ENCODE results near the gene BCKDHA. TPM values are rescaled to one million over a fixed set of nuclear protein-coding genes. Genes with fewer than 3 reads are reported as not detected.

The BCKDHA gene
- total RNA-seq, 2 experiments from 2014 or later, result 16.8 to 66.4 TPM

DNA sequence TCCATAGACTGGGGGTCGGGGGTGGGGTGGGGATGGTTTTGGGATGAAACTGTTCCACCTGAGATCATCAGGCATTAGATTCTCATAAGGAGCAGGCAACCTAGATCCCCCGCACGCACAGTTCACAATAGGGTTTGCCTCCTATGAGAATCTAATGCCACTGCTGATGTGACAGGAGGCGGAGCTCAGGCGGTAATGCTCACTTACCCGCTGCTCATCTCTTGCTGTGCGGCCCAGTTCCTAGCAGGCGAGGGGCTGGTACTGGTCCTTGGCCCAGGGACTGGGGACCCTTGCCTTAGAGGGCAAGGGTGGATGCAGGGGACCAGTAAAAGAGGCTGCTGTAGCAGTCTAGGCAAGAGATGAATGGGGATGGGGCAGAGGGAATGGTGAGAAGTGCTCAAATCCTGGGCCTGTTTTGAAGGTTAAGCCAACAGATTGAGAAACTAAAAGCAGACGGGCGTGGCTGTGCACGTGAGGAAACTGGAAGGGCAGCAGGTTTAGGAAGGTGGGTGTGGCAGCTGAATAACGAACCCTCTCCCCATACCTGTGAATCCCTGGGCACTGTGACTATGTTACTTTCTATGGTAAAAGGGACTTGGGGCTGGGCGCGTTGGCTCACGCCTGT is 43.8 kb downstream of the BCKDHA start:
- no peak for DNase-seq (ENCODE audit: low spot score)

DNA sequence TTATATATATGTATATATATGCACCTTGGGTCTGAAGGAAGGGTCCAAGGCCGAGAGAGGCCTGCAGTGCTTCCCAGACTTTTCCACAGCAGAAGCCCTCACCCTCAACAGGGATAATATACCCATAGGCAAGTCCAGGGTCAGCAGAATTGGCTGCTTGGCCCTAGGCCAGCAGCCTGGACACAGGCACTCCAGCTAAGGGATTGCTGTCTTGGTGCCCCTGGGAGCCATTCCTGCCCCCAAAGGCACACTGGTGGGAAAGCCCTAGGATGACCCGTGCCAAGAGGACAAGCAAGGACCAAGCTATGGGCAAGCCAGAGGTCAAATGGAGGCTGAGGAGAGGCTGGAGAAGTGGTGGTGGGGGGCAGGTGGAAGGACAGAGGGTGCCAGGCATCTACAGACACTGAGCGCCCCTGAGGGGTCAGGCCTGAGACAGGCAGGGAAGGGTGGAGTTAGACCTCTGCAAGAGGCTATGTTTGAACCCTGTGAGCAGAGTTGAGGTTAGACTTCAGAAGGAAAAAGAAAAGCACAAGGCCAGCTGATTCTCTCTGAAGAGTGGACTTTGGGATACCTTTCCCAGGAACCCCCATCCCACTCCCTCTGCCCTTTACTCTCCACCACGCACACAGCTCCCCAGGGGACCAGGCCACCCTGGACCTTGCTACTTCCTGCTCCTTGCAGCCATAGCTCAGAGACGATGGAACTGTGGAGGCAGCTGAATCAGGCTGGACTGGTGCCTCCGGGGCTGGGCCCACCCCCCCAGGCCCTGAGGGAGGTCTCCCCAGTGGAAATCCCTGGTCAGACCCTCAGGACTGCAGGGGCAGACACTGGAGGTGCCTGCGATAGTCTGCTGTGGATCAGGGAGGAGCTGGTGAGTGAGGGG is 45.1 kb downstream of the BCKDHA start, which contains the start of gene ERICH4:
Gene ERICH4 (plus strand): TSS at position 684 of the 883 bp plus-strand sequence. CDS start 14 bp downstream, at position 698.
- H3K36me3 ChIP-seq (ENCODE audit: insufficient read depth, low read length), result peaks cover 5% of the 10 kb centered on the region; the same call in 1 of the 2 replicates
- H4K20me1 ChIP-seq (ENCODE audit: insufficient read depth, low read length), result no peaks in the 10 kb centered on the region
- DNase-seq (ENCODE audit: low spot score), result no peak
- POLR2A ChIA-PET, result no interaction called here
- CTCF ChIA-PET (ENCODE audit: unreplicated experiment), result interaction anchor here (0.6 kb wide), 1 partner anchor 1519 kb away, joined by 3 read pairs; no protein-coding TSS in a partner anchor
- H2AFZ ChIP-seq (ENCODE audit: low read length), result peak within 1 kb of the TSS; percentile 40; the same call in 1 of the 2 replicates
- no peaks in the 10 kb centered on the region for H3K9me3 ChIP-seq (ENCODE audit: low read length)
- peaks cover 16% of the 10 kb centered on the region; the same call in 1 of the 2 replicates for H3K79me2 ChIP-seq (ENCODE audit: insufficient read depth, low read depth, low read length)
- H3K4me1 ChIP-seq (ENCODE audit: insufficient read depth, low read length, poor library complexity, severe bottlenecking), result peaks cover 26% of the 10 kb centered on the region
- no TSS peak for BruUV-seq (replicated peaks)
- no peak within 1 kb of the TSS for H3K4me3 ChIP-seq (ENCODE audit: low read depth, low read length, poor library complexity, severe bottlenecking)
- TF ChIP-seq EZH2phosphoT487 (IDR thresholded peaks at IDR 0.05; ENCODE audit: borderline replicate concordance, low read depth, low read length), result no peak
- TF ChIP-seq, protein P1, sequence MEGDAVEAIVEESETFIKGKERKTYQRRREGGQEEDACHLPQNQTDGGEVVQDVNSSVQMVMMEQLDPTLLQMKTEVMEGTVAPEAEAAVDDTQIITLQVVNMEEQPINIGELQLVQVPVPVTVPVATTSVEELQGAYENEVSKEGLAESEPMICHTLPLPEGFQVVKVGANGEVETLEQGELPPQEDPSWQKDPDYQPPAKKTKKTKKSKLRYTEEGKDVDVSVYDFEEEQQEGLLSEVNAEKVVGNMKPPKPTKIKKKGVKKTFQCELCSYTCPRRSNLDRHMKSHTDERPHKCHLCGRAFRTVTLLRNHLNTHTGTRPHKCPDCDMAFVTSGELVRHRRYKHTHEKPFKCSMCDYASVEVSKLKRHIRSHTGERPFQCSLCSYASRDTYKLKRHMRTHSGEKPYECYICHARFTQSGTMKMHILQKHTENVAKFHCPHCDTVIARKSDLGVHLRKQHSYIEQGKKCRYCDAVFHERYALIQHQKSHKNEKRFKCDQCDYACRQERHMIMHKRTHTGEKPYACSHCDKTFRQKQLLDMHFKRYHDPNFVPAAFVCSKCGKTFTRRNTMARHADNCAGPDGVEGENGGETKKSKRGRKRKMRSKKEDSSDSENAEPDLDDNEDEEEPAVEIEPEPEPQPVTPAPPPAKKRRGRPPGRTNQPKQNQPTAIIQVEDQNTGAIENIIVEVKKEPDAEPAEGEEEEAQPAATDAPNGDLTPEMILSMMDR (conservative IDR thresholded peaks at IDR 0.05; ENCODE audit: low read length), result no peak
- intact Hi-C loops (cut with micrococcal nuclease; ENCODE audit: unreplicated experiment), result loop anchor here (5.0 kb wide), 1 partner anchor 180 kb away; the partner anchor contains the start of gene HNRNPUL1
- no peaks in the 10 kb centered on the region for H3K9me2 ChIP-seq (ENCODE audit: insufficient read depth, low read length)
- H3K4me2 ChIP-seq (ENCODE audit: low read length), result no peak within 1 kb of the TSS
- H3K27ac ChIP-seq (ENCODE audit: low read depth, low read length, poor library complexity, severe bottlenecking), result no peak within 1 kb of the TSS

More for the DNA sequence above, 43.8 kb downstream of the BCKDHA start:
- CTCF ChIA-PET (ENCODE audit: unreplicated experiment), result no interaction called here
- Histone ChIP-seq H3K79me2 (ENCODE audit: insufficient read depth, low read depth, low read length) (peaks cover 16% of the 10 kb centered on the region; the same call in 1 of the 2 replicates), H2AFZ (ENCODE audit: low read length) (no peak overlapping the region), H3K4me2 (ENCODE audit: low read length) (no peak overlapping the region), H3K9me2 (ENCODE audit: insufficient read depth, low read length) (no peaks in the 10 kb centered on the region), H3K4me1 (ENCODE audit: insufficient read depth, low read length, poor library complexity, severe bottlenecking) (peaks cover 26% of the 10 kb centered on the region), H4K20me1 (ENCODE audit: insufficient read depth, low read length) (no peaks in the 10 kb centered on the region), H3K36me3 (ENCODE audit: insufficient read depth, low read length) (peaks cover 12% of the 10 kb centered on the region), H3K9me3 (ENCODE audit: low read length) (no peaks in the 10 kb centered on the region), H3K27ac (ENCODE audit: low read depth, low read length, poor library complexity, severe bottlenecking) (no peak overlapping the region), H3K4me3 (ENCODE audit: low read depth, low read length, poor library complexity, severe bottlenecking) (no peak overlapping the region)
- TF ChIP-seq, protein P1 (conservative IDR thresholded peaks at IDR 0.05; ENCODE audit: low read length), result no peak
- TF ChIP-seq EZH2phosphoT487 (IDR thresholded peaks at IDR 0.05; ENCODE audit: borderline replicate concordance, low read depth, low read length), result no peak
- POLR2A ChIA-PET, result no interaction called here
- intact Hi-C loops (cut with micrococcal nuclease; ENCODE audit: unreplicated experiment), result loop anchor here (5.0 kb wide), 1 partner anchor 179 kb away; the partner anchor contains the start of gene HNRNPUL1
- BruUV-seq (replicated peaks), result no TSS peak

All from OCI-LY7 (cell line).